Activated gamma-delta T cell (primary cell): ENCODE results near the gene SELL.
"Not testable (repeated sequence)": the region's sequence is repeated elsewhere in the genome, so short reads cannot be mapped to it uniquely, and the experiment has no call there.

Source experiments
- DNase-seq: peaks from one replicate; lab custom pipeline; 2025; lab: John Stamatoyannopoulos, UW

SELL gene

DNA sequence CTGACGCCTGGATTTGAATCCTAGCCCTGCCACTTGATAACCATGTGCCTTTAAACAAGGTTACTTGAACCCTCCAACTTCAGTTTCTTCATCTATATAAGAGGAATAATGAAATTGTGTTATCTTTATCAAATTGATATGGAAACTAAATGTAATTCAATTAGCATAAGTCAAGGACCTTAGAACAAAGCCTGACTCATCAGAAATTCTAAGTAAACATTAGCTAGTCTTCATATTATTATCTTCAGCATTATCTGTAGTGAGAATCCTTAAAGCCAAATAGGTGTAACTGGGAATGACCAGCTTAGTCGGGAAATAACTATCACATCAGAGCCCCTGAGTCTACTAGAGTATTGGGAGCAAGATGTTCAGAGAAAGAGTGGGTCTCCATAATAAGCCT lies 6.6 kb downstream of the SELL start:
- no peak for DNase-seq

DNA sequence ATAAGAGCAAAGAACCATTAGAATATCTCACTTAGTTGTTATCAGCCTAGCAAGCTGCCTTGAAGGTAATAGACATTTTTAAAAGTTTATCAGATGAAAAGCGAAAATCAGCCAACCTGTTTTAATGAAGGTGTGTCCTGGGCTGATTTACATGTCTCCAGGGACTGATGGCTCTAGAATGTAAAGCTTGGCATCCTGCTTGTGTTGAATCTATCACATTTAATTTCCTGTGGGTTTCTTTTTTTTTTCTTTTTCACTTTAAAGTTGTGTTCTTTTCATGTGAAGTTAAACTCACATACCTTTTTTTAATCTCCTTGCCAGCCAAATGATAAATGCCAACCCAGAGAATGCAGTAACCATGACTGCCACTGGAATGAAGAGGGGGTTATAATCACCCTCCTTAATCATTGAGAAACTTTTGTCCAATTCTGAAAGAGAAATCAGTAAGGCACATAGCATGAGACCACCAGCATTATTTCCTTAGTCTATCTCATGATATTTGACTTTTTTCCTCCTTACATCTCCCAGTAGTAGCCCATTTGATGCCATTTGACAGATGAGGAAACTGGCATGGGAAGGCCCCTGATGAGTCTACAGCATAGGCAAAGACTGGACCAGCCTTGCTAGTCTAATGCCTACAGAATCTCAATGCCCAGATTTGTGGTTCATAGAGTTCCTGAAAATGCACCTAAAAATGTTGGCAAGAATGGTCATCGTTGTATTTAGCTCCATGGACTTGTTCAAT lies 10.0 kb downstream of the SELL start:
- no peak for DNase-seq

DNA sequence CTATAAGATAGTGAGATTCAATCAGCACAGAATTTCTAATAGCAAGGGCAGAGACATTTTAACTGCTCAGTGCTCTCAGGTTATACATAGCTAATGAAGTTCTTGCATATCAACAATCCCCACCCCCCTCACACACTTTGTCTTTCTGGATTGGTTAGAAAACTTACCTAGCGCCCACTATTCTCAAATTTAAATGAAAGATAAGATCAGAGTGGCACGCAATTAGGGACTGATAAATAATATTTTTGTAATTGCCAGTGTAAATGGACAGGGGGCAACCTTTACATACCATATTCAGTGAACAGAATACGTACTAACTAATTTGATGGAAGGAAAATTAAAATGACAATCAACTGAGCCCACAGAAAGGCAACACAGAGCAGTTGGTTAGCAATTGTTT lies 11.7 kb downstream of the SELL start:
- DNase-seq, result no peak

DNA sequence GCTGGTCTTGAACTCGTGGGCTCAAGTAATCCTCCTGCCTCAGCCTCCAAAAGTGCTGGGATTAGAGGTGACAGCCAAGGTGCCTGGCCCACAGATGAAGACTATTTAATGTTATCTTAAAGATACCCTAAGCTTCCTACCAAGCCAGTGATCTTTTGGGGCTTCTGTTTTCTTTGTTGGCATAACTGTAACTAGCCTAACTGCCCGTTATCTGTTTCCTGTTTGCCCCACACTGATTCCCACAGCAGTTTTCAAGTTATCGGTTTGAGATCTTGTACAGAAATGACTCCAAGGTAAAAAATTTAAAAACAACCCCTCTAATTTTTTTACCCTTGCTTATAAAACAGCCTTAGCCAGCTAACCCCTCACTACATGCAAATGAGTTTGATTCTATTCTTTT lies 12.4 kb downstream of the SELL start:
- no peak for DNase-seq

DNA sequence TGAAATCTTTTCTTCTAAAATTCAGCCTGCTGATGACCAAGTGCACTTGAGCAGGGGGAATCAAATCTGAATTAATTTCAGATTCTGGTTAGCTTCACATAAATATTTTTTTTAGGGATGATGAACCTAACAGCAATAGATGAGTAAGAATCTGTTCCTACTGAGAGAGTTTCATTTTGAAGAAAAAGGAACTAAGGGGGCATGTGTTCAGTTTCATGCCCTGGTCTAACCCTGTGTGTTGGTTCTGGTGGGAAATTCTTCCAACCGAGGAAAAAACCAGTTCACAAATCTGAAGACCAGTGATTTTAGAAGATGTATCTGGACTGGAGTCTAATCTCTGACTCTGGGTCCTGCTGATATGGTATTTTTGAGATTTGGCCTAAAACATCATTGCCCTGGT lies 13.7 kb downstream of the SELL start:
- no peak for DNase-seq

DNA sequence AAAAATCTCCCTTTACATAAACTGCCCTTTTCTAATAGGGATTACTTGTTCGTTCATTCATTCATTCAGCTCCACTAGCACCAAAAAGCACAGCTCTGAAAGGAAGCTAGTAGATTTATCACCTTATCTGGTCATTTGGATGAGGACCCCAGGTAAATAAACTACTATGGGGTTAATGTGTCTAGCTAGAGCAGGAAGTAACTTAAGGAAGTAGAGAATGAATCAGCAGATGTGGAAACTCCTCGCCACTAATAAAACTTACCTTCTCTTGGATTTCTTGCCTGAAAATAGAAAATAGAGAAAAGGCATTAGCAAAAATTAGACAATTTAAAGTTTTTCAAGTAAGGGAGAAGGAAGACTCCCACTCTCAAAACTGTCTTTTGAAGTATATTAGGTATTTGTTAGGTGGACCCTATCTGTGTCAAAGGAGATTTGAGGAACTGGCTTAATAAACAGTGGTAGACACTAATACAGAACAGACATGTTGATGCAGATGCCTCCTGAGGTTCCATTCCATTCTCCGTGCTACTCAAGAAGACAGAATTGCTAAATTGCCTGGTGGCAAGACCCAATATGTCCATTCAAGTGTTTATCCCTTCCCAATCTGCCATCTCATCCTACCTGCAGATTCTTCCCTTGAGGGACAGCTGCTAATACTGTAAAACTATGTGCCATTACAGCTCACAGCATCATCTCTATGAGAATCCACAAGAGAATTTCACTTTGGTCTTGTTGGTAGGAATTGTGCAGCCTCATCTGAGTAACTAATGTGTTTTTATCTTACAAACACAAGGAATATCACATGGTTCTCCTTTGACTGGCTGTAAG lies 14.9 kb downstream of the SELL start:
- DNase-seq, result no peak

DNA sequence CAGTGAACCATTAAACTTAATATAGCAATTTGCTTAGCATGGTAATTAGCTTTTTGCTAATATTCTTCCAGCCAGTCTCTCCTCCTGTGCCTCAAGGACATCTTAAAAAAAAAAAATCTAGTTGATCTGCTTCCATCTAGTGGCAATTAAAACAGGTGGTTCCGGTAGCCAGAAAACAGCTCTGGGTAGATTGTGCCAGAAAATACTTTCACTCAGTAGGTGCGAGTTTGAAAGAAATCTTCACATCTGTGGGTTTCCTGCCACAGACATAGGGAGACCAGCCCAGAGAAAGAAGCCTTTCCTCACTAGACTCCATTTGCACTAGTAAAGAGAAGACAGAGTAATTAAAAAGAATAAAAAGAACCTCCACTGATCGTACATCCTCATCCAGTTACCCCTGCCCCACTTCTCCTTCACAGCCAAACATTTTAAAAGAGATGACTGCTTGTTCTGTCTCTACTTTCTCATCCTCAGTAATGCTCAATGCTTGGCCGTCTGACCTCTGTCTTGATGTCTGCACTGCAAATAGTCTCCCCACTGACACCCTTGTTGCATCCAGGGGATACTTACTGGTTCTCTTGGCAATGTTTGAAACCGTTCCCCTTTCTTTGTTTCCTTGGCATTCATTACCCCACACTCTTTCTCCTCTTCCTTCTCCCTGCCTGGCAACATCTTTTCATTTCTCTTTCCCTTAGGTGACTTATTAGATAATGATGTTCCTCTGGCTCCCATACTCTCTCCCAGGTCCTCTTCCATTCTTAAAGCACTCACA lies 16.9 kb downstream of the SELL start:
- no peak for DNase-seq

DNA sequence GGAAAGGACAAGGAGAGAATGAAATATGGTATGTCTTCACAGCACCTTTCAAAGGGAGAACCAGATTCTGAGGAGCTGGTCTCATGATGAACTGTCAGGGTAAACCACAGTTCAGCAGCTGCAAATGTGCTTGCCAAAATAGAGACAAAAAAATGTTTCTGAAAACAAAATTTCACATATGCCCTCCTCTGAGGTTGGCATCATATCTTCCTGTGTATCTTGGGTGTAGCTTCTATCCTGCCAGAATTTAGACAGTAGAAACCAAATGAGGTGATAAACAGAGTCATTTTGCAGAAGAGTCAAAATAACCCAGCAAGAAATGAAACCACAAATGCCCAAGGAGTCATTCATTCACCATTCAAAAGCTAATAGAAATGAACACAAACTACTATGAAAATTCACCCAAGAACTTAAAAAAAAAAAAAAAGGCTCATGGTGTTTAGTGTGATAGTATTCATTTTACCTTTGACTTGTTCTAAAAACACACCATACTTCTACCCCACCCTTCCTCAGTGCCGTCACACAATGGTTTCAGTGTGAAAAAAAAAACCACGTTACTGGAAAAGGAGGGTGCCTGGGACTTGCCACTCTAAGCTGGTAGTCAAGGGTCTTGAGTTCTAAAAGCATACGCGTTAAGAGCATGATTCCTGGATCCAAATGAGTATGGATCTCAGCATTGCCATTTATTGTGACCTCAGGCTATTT lies 18.5 kb downstream of the SELL start:
- DNase-seq, result no peak

DNA sequence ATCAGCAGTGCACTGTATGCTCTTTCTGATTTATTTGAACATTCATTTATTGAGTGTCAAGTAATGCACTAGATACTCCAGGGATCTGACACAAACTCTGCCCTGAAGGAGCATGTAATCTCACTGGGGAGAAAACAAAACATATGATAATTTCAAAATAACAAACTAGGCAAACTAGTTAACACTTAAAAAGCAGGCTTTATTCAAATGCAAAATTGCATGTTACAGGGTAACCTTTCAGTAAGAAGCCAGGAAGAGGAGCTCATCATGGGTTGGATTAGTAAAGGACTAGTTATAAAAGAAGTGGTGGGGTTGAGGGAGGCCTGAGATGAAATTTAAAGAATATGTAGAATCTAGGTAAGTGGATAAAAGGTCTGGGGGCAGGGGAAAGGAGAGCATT lies 20.9 kb downstream of the SELL start:
- no peak for DNase-seq

DNA sequence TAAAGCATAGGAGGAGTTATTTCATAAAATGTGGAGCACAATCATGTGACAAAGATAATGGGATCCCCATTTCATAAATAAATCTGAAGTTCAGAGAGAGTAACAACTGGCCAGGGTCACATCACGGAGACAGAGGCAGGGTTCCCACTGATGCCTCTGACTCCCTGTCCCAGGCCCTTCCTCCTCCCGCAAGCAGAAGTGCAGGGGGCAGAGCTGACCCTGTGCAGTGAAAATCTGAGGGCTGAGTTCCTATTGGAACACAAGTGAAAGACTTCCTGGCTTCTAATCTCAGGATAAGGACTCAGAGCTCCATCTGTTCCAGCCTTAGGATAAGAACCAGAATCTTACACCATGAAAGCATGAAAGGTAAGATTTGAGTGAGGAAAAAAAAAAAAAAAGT lies 22.0 kb downstream of the SELL start:
- DNase-seq, result no peak

DNA sequence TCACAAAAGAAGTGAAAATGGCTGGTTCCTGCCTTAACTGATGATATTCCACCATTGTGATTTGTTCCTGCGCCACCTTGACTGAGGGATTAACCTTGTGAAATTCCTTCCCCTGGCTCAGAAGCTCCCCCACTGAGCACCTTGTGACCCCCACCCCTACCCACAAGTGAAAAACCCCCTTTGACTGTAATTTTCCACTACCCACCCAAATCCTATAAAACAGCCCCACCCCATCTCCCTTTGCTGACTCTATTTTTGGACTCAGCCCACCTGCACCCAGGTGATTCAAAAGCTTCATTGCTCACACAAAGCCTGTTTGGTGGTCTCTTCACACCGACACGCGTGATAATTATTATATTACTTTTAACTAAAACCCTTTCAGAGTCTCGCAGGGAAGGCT lies 23.0 kb downstream of the SELL start:
- not testable (repeated sequence) for DNase-seq

DNA sequence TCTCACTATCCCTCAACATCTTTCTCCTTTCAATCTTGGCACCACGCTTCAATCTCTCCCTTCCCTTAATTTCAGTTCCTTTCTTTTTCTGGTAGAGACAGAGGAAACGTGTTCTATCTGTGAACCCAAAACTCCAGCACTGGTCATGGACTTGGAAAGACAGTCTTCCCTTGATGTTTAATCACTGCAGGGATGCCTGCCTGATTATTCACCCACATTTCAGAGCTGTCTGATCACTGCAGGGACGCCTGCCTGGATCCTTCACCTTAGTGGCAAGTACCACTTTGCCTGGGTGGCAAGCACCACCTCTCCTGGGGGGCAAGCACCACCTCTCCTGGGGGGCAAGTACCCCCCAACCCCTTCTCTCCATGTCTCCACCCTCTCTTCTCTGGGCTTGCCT lies 27.8 kb downstream of the SELL start:
- no peak for DNase-seq

DNA sequence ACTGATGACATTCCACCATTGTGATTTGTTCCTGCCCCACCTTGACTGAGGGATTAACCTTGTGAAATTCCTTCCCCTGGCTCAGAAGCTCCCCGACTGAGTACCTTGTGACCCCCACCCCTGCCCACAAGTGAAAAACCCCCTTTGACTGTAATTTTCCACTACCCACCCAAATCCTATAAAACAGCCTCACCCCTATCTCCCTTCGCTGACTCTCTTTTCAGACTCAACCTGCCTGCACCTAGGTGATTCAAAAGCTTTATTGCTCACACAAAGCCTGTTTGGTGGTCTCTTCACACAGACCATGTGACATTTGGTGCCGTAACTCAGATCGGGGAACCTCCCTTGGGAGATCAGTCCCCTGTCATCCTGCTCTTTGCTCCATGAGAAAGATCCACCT lies 28.3 kb downstream of the SELL start:
- DNase-seq, result not testable (repeated sequence)

DNA sequence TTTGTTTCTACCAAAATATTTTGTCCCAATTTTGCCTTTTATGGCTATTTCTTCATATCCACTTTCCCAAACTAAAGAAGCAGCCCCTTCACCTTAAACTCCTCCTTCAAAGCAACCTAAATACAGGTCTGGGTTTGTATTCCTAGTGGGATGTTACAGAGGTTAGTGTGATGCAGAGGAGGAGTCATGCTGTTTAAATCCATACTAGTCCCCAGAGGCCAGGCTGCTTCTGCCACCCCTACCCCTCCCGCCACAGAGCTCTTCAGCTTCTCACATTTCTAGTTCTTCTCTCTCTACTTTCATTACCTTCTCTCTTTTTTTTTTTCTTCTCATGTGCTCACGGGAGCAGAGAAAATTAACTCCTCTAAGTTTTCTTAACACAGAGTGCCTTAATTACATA lies 29.3 kb downstream of the SELL start:
- no peak for DNase-seq

DNA sequence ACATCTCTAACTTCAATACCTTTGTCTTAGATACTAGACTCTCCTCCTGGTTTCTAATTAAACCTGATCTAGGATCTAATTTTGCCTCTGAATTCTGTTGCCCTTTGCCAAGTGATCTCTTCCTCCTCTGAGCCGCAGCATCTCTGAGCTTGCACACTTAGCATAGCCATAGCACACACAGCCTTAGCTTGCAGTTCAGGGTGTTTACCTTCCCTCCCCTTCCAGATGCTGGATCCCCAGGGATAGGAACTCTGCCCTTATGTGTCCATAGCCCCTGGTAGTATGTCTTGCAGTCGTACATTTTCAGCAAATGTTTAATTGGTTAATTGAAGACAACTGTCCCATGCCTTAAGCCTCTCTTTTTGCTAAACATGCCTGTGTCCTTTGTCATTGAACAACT lies 30.3 kb downstream of the SELL start:
- no peak for DNase-seq

DNA sequence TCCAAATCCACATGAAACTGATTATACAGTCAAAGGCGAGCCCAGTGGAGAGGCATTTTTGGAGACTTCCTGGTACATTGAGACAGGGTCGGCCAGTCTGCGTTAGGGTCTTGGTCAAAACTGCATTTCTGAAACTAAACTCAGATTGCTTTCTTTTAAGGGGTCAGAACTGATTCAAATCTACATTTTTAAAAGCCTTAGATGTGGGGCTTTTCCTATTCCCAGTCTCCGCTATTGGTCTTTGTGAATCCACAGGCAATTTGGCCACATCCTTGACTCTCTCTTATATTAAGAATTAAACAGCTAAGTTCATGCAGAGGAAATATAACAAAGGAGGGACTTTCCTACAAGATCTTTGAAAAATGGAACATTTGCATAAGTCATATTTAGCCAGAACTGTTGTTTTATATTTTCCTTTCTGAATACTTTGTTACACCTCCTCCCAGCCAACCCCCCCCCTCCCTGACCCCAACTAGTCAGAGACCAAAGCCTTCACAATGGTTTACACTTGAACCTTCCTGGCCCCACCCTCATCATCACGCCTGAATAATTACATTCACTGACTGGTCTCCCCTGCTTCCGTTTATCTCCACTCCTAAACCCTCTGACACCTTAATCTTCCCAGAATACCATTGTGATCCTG lies 30.9 kb downstream of the SELL start:
- no peak for DNase-seq

DNA sequence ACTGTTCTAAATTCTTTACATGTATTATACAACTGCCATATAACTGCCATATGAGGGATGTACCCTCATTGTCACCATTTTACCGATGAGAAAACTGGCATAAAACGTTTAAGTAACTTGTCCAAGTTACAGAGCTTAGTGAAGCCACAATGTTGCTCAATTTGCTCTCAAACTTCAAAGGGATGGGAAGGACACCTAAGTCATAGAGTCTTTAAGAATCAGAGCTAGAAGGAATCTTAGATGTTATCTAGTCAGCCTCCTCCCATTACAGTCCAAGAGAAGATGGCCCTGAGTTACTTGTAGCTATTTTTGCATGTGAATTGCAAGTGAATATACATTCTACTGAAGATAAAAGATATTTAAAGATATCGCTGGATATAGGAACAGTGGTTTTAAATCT lies 31.7 kb downstream of the SELL start:
- DNase-seq, result no peak

DNA sequence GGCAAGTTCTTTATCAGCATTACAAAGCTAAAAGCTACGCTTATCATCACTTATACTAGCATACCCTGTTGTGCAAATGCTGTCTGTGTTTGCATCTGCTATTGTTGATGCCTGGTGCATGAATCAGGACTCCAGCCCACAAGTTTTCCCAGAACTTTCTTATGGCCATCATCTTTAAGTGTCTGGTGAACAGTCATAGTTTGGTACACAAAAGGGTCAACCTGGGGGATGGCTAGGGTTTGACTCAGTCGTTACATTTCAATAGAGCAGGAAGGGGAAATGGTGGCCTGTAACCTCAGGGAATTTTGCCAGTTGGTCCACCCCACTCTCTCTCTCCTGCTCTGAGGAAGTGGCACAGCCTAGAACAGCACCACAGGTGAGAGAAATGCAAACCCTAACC lies 35.4 kb downstream of the SELL start:
- no peak for DNase-seq

DNA sequence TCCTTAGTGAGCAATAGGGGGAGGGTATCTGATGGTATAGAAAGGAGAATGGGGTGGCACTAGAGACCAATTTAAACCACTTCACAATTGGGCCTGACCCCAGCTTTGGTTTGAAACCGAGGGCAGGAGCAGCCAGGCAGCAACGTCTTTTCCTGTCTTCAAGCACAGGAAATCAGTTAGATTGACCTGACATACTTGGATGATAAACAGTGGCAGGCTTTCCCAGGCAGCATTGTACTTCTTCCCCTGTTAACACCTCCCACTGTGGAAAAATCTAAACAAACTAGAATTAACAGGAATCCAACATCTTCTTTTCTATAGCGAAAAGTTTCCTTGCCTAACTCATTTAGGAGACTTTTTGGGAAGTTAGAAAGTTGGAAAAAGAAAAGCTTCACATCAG lies 40.6 kb downstream of the SELL start:
- no peak for DNase-seq

DNA sequence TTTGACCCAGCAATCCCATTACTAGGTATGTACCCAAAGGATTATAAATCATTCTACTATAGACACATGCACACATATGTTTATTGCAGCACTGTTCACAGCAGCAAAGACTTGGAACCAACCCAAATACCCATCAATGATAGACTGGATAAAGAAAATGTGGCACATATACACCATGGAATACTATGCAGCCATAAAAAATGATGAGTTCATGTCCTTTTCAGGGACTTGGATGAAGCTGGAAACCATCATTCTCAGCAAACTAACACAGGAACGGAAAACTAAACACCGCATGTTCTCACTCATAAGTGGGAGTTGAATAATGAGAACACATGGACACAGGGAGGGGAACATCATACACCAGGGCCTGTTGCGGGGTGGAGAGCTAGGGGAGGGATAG lies 41.2 kb downstream of the SELL start:
- DNase-seq, result not testable (repeated sequence)
